ENCODE measurements around the gene GRM7.

Gene GRM7

DNA sequence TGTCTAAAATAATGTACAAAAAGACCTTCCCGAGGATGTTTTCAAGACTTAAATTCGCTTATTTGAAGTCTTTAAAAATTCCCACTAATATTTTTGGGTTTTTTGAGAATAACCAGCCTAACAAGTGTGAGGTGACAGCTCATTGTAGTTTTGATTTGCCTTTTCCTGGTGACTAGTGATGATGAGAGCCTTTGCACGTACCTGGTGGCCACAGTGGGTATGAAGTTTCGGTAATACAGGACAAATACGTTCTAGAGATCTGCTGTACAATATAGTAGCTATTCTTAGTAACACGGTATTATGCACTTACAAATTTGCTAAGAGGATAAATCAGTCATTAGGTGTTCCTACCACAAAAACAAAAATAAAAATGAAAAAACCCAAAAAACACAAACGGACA, 124.9 kb downstream of the GRM7 start:
- DNase-seq: no peak

DNA sequence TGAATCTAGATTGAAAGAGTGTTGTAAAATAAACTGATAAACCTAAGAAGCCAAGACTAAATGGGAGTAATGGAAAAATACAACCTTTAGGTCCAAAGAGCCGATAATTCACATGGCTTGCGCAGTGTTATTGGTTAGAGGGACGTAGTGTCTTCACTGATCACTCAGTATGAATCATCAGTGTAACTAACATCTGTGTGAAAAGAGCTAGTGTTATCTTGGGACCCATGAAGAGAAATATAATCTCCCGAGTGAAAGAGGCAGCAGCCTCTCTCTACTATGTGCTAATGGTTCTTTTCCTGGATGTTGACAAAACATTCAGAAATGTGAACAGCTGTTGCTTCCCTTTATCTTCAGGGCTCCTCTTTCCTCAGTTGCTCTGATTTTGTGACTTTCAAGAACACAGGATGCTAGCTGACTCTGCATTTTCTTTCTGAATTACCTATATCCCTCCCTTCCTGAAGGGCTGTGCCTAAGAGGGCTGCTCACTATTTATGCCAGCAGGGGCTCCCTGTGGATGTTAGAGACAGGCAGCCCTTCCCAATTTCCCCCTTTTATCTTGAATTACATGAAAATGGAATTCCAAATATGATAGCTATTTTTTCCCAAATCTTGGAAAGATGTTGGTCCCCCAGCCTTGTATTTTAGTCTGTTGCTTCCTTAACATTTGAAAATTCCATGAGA, 128.8 kb downstream of the GRM7 start:
- DNase-seq: no peak

DNA sequence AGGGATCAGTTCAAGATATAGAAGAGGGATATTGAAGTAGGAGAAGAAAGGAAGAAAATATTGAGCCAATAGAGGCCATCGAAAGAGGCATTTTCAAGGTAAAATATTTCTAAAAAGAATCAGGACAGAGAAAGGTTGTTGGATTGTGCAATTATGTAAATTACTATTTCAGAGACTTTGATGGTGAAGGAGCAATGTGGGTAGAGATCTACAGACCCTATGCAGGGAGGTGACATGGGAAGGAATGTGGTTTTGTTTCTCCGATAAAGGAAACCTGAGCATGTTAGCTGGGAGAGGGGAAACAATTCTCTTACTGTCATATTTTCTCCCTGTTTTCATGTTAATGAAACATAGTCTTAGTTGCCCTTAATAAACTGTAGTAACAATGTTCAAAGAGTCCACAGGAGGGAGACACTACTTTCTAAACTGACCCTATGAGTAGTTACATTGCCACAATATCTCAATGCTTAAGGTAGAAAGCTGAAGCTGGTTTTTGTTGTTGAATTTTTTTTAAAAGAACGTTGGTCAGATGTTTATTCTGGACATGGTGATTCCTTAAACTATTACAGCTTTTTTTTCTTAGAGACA, 133.3 kb downstream of the GRM7 start:
- no peak for DNase-seq

DNA sequence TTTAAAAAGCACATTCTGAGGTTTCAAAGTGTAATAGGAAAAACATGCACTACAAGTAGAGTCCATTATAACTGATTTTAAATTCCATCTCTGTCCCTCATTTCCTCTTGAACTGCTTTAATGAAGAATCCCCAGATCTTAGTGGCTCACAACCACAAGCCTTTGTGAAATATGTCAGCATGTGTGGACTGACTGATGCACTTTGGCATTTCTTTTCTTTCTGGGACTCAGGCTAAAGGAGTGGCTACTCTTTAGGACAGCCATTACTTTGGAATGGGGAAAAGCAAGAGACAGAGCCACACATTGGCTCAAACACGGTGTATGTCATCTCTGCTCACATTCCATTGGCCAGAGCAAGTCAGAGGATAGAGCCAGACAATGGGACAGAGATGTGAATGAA, 139.6 kb downstream of the GRM7 start:
- DNase-seq: no peak

GRCh38 chr3:7001370-7001769, 140.5 kb downstream of the GRM7 start:
- DNase-seq: no peak

GRCh38 chr3:7015683-7016440, 154.9 kb downstream of the GRM7 start:
- DNase-seq: no peak

GRCh38 chr3:7025581-7026300, 164.8 kb downstream of the GRM7 start:
- no peak for DNase-seq

GRCh38 chr3:7029562-7029961, 168.6 kb downstream of the GRM7 start:
- DNase-seq: no peak

- DNase-seq: no peak
Observed at GRCh38 chr3:7038394-7038793, 177.5 kb downstream of the GRM7 start.

- DNase-seq: no peak
Observed at GRCh38 chr3:7062714-7063113, 201.8 kb downstream of the GRM7 start.

- no peak for DNase-seq
Observed at GRCh38 chr3:7070461-7070860, 209.5 kb downstream of the GRM7 start.

- no peak for DNase-seq
Observed at GRCh38 chr3:7074217-7074616, 213.3 kb downstream of the GRM7 start.

- DNase-seq: no peak
Observed at GRCh38 chr3:7075117-7075516, 214.2 kb downstream of the GRM7 start.

- DNase-seq: no peak
Observed at GRCh38 chr3:7075901-7076300, 215.0 kb downstream of the GRM7 start.

DNA sequence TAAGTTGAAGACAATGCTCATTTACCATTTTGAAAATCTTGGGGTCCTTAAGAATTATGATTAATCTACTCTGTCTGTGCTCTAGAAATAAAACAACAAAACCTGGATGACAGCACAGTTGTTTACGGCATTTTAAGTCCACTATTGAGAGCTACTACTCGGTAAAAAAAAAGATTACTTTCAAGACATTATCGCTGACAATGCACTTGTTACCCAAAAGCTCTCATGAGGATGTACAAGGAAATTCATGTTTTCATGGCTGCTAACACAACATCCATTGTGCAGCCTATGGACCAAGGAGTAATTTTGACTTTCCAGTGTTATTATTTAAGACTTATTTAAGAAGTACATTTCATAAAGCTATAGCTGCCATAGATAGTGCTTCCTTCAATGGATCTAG, 221.3 kb downstream of the GRM7 start:
- DNase-seq: no peak

GRCh38 chr3:7086417-7086816, 225.5 kb downstream of the GRM7 start:
- DNase-seq: no peak

DNA sequence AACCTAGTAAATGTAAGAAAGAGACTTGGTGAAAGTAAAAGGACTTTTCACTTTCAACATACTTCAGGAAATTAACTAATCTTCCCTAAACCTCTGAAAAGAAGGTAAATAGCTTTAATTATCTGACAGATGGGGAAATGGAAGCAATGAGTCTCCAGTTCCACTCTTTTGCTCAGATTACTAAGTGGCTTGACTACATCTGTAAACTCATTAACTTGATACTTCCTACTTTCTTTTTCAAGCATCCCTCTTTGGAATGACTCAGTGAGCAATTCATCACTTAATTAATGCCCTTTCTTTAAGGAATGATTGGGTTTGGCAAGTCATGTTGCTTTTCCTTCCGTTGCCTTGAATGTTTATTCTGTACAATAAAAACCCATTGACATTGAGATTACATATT, 234.2 kb downstream of the GRM7 start:
- DNase-seq: no peak

- no peak for DNase-seq
Observed at GRCh38 chr3:7100136-7100535, 239.2 kb downstream of the GRM7 start.

DNA sequence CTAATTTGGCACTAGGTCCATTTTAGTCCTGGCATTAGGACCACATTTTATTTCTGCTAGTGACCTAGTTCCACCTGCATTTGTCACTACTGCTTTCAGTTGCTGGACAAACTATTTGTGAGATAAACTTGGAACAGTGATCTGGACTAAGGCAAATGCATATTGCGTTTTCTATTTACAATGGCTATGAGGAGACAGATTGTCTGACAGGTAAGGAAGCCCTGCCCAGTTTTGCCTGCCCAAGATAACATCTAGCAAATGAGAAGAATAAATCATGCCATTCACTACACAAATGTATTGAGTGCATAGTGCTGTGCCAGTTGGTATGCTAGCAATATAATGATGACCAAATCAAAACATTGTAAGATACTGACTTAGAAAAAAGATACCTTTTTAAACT, 245.7 kb downstream of the GRM7 start:
- DNase-seq: no peak

GRCh38 chr3:7112523-7113056, 251.7 kb downstream of the GRM7 start:
- no peak for DNase-seq

GRCh38 chr3:7144697-7145308, 283.9 kb downstream of the GRM7 start:
- no peak for DNase-seq

DNA sequence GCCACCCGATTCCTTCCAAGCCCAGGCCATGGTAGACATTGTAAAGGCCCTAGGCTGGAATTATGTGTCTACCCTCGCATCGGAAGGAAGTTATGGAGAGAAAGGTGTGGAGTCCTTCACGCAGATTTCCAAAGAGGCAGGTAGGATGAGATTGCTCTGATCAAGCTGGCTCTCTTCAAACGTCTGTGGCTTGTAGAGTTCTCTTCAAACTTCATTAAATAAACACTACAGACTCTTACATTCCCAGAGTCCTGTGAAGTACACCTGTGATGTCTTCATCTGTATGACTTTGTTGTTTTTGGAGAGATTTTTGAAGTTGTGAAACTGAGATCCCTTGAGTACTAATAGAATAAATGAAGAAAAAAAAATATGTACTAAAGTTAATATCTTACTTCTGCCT, 285.6 kb downstream of the GRM7 start:
- DNase-seq: no peak

GRCh38 chr3:7158516-7158915, 297.6 kb downstream of the GRM7 start:
- DNase-seq: no peak
